CD4-positive, alpha-beta T cell treated with Interleukin-17A for 4 hours (primary cell): Measurements from ENCODE around the gene TYW1B.
"Not testable (repeated sequence)": the region's sequence is repeated elsewhere in the genome, so short reads cannot be mapped to it uniquely, and the experiment has no call there.

Experiments
- DNase-seq: peaks from one replicate; pipeline ENCODE4 v3.0.0-alpha.2; 2020; ENCODE audit warnings: mixed read lengths

The TYW1B gene

GRCh38 chr7:72618435-72619180 lies 209.4 kb downstream of the TYW1B start:
- not testable (repeated sequence) for DNase-seq

GRCh38 chr7:72609761-72610160 lies 218.2 kb downstream of the TYW1B start:
- DNase-seq = not testable (repeated sequence)

- DNase-seq = not testable (repeated sequence)
These were observed 220.0 kb downstream of the TYW1B start for GRCh38 chr7:72607988-72608387.

GRCh38 chr7:72605863-72606431 lies 222.1 kb downstream of the TYW1B start:
- DNase-seq = not testable (repeated sequence)

- DNase-seq = not testable (repeated sequence)
These were observed 223.0 kb downstream of the TYW1B start for GRCh38 chr7:72604771-72605611.

GRCh38 chr7:72603476-72603875 lies 224.5 kb downstream of the TYW1B start:
- not testable (repeated sequence) for DNase-seq

- DNase-seq = no peak
These were observed 224.9 kb downstream of the TYW1B start for GRCh38 chr7:72603073-72603472.

GRCh38 chr7:72601683-72602082 lies 226.3 kb downstream of the TYW1B start:
- DNase-seq = not testable (repeated sequence)

- DNase-seq = not testable (repeated sequence)
These were observed 238.0 kb downstream of the TYW1B start for GRCh38 chr7:72590023-72590422.

- not testable (repeated sequence) for DNase-seq
These were observed 240.7 kb downstream of the TYW1B start for GRCh38 chr7:72587267-72587666.

- not testable (repeated sequence) for DNase-seq
These were observed 243.4 kb downstream of the TYW1B start for GRCh38 chr7:72584576-72584975.

GRCh38 chr7:72583620-72584361 lies 244.2 kb downstream of the TYW1B start:
- DNase-seq = not testable (repeated sequence)

- DNase-seq = not testable (repeated sequence)
These were observed 247.7 kb downstream of the TYW1B start for GRCh38 chr7:72580142-72580770.

GRCh38 chr7:72577107-72577506 lies 250.9 kb downstream of the TYW1B start:
- no peak for DNase-seq

GRCh38 chr7:72561988-72562387 lies 266.0 kb downstream of the TYW1B start:
- DNase-seq = not testable (repeated sequence)

GRCh38 chr7:72559546-72559945 lies 268.5 kb downstream of the TYW1B start:
- not testable (repeated sequence) for DNase-seq

GRCh38 chr7:72556733-72557132 lies 271.3 kb downstream of the TYW1B start:
- DNase-seq = not testable (repeated sequence)

GRCh38 chr7:72555238-72555637 lies 272.8 kb downstream of the TYW1B start:
- DNase-seq = not testable (repeated sequence)

GRCh38 chr7:72554401-72554800 lies 273.6 kb downstream of the TYW1B start:
- DNase-seq = not testable (repeated sequence)

- not testable (repeated sequence) for DNase-seq
These were observed 277.5 kb downstream of the TYW1B start for GRCh38 chr7:72550454-72550853.

GRCh38 chr7:72546586-72547237 lies 281.3 kb downstream of the TYW1B start:
- DNase-seq = not testable (repeated sequence)

GRCh38 chr7:72544531-72544930 lies 283.5 kb downstream of the TYW1B start:
- not testable (repeated sequence) for DNase-seq
